ENCODE measurements around the gene ORC1.
"Not testable (repeated sequence)": the region's sequence is repeated elsewhere in the genome, so short reads cannot be mapped to it uniquely, and the experiment has no call there.

Gene ORC1

DNA sequence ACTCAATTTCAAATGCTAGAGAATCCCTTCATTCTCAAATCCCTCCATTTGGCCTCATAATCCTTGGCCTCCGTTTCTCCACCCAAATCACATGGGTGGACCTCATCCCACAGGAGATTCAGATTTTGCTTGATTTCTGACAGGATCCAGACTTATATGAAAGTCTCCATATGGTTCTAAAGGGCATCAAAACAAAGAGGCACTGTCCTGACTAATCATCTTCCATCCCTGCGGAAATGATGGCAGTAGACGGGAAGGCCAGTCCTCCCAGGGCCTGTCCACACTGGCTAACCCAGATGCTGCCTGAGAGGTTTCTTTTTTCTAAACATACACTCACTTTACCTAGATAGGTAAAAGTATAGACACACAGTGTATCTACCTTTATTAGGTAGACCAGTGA, 18.8 kb downstream of the ORC1 start:
- DNase-seq: no peak

DNA sequence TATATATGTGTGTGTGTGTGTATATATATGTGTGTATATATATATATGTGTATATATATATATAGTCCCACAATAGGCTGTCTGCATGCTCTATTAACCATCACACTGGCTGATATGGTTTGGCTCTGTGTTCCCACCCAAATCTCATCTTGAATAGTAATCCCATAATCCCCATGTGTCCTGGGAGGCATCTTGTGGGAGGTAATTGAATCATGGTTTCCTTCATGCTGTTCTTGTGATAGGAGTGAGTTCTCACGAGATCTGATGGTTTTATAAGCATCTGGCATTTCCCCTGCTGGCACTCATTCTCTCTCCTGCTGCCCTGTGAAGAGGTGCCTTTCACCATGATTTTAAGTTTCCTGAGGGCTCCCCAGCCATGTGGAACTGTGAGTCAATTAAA, 34.4 kb downstream of the ORC1 start:
- not testable (repeated sequence) for DNase-seq

DNA sequence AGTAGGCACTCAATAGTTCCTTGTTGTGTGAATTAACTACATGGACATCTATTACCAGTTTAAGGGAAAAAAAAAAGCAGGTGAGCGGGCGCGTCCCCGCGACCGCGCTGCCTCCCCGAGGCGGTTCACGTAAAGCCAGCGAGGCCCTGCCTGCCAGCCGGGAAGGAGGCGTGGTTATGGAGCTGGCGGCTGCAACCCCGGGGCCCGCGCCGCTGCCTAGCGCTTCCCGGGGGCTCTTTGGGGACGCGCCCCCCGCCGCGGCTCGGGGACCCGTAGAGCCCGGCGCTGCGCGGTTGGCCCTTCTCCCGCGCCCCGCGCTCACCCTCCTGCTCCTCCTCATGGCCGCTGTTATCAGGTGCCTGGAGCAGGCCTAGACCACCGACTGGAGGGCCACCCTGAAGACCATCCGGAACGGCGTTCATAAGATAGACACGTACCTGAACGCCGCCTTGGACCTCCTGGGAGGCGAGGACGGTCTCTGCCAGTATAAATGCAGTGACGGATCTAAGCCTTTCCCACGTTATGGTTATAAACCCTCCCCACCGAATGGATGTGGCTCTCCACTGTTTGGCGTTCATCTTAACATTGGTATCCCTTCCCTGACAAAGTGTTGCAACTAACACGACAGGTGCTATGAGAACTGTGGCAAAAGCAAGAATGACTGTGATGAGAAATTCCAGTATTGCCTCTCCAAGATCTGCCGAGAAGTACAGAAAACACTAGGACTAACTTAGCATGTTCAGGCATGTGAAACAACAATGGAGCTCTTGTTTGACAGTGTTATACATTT, 35.6 kb downstream of the ORC1 start:
- peak; percentile 71 for DNase-seq

DNA sequence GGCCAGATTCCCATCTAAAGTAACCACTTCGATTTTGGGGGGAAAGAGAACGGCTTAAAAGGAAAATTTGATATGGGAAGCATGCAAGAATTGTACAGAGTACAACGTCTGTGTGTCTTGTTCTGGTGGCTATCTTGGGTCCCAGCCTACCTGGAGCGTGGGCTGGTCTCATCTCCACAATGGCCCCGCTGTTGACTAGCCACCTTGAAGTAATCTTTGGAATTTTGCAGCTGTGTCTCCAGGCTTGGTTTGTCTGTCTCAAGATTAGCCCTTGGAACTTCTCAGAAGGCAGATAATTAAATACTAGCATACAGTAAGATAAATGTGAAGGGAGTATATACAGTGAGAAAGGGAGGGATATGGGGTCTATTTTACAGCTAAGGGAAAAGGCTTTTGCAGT, 37.0 kb downstream of the ORC1 start:
- DNase-seq: peak; percentile 16

DNA sequence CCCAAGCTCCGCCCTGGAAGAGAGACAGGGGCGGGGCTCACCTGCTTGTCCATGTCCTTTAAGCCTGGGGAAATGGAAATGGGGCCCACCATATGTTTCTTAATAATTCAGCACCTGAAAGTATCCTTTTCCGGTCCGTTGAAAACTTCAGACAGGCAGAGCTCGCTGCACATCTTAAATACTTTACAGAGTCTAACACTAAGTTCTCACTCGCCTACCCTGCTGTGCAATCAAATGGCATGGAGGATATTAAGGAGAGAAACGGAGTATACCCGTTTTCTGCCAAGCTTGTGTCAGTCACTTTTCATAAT, 37.8 kb downstream of the ORC1 start:
- no peak for DNase-seq

DNA sequence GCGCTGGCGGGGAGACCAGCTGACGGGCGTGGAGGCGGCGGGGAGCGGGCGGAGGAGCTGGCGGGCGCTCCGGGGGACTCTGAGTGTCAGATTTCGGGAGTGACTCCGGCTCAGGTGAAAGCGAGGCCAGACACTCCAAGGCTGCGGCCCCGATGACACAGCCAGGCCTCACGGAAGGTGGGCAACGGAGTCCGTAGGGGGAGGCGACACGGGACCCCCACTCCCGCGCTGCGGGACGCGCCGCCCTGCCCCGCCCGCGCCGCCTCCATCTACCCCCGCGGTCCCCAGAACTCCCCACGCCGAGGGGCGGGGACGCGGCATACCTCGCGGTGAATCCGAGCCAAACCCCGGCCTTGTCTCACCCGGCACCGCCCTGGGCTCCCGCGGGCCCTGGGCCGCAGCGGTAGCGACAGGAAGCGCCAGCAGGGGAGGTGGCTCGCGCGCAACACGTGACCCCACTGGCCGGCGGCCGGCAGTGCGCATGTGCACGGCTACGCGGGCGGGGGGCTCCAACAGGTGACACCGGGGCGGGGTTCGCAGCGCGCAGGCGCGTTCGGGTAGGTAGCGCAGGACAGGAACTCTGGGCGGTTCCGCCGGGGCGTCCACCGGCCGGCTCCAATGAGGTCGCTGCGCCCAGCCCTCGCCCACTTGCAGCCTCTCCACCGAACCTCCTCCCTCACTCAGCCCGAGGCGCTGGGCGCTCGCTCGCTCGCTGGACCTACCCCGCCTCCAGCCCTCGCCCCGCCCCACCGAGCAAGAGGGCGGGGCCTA, 38.3 kb downstream of the ORC1 start, which contains the start of gene CC2D1B:
TSS of gene CC2D1B (minus strand) at position 460 of the 771 bp plus-strand sequence. CDS start 1,585 bp downstream, outside the sequence.
- DNase-seq: peak; percentile 97

DNA sequence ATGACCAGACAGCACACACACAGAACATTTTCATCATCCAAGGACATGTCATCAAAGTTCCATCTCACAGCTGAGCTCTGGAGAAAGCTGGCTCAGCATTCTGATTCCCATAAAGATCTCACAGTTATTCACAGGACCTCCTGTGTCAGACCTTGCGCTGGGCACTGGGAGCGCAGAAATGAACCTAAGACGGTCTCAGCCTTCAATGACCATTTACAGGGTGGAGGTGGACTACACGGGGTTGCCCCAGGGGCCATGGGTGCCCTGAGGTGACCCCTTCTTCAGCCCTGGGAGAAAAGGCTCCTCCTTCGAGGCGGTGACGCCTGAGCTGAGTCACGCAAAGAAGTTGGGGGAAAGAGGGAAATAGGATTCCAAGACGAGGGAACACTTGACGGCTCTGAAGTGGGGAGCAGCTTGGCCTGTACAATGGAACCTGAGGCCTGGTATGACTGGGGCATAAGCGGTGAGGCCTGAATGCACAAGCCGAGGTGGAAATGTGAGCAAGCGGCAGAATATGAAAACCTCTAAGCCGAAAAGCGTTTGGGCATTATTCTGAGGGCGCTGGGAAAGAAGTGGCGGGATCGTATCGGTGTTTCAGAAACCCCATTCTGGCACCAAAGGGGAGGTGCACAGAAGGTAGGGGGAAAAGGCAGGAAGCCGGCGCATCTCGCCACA, 39.0 kb downstream of the ORC1 start:
- DNase-seq: peak; percentile 57

DNA sequence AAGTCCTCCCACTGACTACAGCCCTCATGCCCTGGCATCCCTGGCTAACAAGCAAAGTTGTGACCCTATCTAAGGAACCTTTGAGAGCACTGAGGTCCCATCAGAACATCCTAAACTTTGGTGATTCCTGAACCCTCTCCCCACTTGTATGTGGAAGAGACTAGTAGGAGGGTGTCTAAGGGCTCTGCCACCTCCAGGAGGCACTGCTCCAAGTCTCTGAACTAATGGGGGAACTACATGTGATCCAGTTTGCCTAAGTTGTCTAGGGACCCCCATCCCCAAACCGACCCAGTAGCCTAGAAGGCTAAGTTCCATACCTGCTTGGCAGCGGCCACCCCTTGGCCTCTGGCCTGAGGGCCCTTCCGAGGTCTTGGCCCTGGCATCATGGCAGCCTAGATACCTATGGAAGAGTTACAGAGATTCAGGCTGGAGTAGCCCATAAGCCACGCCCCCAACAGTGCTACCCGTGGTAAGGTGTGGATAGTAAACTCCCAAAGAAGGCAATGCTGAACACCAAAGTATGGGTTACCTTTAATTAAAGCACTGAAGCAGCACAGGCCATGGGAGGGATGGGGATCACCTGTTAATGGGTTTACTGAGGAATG, 39.9 kb downstream of the ORC1 start:
- peak; percentile 16 for DNase-seq

DNA sequence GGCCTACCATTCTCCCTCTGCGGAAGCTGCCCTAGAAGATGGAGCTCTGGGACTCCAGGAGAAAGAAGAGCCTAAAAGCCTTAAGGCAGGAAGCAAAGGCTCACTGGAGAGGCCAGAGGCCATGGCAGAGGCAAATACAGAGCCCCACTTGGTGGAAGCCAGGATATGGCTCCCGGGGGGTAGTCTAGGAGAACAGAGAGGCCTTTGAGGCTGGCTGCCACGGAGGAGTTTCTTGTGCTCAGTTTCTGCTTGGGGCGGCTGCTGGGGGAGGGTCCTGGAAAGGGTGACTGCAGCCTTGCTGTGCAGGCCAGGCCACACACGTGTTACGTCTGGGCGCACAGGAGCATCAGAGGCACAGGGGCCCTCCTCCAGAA, 43.6 kb downstream of the ORC1 start:
- no peak for DNase-seq

DNA sequence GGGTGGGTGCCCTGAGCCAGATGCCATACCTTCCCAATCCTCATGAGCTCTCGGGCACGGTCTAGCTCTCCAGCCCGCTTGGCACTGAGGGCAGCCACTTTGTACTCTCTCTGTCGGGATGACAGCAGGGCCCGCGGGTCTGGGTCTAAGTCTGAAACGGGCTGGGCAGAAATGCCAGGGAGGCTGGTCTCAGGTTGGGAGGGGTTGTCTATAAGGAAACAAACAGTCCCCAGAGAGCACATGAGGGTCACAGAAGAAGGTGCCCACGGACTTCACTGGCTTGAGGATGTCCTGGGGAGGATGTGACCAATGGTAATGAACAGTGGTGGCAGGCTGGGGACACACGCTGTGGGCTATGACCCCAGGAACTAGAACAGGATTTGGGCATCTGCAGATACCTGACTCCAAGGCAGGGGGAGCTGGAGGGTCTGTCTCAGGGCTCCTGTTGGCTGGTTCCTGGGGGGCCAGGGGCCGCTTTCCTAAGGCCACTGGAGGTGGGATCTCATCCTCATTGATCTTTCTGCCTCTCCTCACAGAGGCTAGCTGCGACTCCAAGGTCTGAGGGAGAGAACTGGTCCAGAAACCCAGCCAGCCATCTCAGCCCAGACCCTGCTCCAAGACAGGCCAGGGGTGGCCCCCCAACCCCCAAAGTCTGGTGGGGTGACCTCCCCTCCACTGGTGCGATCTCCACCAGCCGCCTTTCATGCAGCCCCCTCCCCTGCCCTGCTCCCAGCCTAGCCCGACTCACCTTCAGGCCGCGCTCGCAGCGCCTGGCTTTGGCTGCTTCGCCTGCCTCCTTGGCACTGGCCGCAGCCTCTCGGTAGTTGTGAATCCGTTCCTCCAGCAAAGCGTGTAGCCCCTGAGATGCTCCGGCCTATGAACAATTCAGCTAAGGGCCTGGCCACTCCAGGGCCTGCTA, 44.3 kb downstream of the ORC1 start:
- DNase-seq: no peak

DNA sequence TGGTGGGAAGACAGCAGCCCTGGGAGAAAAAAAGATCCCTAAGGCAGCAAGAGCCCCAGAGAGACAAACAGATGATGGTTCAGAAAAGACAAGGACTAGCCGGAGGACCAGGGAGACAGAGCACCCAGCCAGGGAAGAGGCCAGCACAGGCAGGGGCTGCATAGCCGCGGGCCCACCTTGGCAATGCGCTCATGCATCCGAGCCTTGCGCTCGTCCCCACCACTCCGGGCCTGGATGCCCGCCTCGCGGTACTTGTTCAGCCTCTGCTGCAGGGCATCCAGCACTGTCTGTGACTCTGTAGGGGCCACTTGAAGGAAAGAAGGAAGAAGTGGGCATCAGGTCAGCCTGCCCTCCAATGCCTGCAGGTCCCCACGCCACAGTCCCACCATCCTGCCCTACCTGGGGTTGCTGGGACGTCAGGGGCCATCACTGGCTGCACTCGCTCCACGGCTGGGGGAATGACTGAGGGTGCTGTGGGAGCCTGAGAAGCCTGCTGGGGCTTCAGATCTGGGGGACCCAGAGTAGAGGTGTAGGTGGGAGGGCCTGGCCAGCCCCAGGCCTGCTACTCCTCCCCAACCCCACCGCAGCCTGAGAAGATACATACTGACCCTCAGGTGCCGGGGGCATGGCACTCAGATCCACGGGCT, 45.2 kb downstream of the ORC1 start:
- no peak for DNase-seq

DNA sequence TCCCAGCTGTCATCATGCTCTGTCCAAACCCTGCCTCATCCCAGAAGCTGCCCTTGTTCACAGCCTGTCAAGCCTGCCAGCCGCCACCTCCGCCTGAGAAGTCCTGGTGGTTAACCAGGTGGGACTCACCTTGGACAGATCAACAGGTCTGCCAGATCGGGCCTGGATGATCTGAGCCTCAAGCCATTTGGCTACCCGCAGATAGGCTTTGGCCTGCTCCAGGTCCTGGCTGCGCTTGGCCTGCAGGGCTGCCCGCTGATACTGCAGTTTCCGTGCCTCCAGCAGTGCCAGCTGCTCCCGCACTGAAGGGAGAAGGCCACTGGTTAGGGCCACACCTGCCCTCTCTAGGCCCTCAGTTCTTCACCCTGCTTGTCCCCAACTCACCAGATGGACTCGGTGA, 46.8 kb downstream of the ORC1 start:
- no peak for DNase-seq

DNA sequence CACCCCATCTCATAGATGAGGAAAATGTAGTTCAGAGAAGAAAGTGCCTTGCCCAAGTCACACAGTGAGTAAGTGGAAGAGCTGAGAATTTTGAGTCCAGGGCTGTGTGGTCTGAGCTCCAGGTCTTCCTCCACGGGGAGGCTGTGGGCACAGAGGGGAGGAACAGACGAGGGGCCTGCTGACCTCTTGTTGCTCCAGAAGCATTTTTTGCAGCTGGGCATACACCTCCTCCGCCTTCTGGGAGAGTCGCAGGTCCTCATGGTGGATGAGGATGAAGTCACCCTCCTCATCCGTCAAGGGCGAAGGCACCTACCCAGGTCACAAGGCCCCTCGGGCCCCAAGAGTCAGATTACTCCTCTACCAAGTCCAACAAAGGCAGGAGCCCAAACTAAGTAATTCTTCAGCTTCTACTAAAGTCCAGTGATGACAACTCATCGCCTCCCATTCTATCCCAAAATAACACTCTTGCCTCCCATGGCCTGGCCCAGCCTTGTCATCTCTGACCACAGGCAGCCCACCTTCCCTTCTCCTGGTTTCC, 47.3 kb downstream of the ORC1 start:
- DNase-seq: no peak

DNA sequence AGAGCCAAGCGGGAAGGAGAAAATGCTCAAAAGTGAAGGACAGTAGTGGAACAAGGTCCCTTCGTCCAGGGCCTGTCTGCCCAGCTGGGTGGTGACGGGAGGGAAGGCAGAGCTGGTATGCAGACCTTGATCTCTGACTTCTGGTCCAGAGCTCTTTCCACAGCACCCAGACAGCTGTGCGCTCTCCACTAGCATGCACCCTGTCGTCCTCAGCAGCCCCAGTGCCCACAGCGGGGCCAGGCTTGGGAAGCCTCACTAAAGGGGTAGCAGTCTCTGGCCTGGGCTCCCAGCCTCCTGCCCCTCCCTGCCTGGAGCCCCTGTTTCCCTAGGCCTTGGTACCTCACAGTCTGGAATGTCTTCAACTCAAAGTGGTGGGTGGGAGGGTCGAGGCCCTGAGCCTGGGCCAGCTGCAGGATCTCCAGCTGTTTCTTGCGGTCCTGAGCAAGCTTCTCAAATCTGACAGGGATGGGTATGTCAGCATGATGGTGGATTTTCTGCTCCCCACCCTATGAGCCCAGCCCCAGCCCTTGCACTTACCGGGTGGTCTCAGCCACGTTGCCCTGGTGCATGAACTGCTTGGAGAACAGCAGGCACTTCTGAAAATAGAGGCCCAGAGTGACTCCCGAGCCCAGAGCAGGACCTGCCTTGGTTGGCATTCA, 48.2 kb downstream of the ORC1 start:
- no peak for DNase-seq

DNA sequence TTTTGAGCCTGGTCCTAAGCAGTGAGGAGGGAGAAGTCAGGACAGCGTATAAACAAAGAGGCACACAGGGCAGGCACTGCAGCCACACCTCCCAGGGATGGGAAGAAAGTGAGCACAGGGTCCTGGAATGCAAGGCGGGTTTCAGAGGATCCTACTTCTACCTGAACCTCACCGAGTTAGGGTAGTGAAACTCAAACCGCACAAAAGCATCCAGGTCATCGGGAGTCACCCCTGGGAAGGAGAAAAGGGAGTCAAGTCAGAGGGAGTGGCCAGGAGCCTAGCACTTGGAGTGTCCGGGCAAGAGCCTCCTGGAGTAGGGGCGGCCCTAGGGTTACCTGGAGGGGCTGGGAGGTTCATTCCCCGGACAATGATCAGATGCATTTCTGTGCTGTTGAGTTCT, 48.8 kb downstream of the ORC1 start:
- no peak for DNase-seq

DNA sequence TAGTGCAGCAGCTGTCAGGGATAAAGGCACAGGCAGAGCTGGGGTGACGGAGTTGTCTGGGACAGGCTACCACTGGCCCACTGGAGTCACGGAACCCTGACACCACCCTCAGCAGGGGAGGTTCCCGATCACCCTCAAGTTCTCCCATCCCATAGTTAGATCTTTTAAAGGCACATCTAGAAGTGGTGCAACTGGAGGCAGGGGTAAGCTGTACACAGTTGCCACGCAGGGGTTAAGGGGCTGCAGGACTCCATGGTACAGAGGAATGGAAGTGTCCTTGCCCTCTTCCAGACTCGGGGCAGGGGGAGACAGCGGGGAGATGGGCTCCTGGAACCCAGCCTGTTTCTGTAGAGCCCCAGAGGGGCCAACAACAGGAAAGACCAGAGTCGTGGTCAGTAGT, 51.5 kb downstream of the ORC1 start:
- no peak for DNase-seq

DNA sequence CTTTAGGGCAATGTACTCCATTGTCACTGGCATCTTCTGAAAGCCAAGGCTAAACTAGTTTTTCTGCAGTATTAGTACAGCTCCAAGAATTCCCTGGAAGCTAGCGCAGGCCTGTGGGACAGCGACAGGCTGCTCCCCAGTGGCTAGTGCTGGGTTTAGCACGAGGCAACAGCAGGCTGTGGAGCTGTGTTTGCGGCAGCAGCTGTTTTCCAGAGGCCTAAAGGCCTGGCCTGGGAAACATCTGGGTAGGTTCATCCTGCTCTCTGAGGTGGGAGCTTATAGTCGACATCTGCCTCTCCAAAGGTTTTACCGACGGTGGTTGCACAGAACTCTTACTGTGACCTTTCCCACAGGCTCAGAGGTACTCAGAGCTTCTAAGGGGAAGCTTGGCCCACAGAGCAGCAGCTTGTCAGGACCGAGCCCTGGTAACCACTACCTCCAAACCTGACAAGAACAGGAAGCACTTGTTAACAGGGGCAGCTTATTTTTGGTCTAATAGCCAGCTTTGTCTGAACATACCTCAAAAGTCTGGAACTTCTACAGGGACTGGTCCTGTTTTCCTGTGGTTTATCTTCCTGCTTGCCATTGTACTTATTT, 55.4 kb downstream of the ORC1 start:
- no peak for DNase-seq

DNA sequence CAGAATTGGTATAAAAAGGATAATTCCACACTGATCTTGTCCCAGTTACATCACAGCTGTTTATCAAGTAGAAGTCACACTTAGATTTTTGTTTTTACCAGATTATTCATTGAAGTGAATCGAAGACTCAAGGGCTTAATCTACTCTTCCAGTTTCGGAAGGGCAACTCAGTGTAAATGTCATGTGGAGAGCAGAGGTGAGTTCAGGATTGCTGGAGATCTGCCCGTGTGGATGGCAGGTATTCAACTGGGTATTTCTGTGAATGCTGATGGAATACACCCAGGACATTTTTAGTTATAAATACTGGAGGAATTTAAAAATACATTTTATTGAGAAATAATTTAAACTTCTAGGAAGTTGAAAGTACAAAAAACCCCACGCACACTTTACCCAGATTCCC, 57.6 kb downstream of the ORC1 start:
- no peak for DNase-seq

DNA sequence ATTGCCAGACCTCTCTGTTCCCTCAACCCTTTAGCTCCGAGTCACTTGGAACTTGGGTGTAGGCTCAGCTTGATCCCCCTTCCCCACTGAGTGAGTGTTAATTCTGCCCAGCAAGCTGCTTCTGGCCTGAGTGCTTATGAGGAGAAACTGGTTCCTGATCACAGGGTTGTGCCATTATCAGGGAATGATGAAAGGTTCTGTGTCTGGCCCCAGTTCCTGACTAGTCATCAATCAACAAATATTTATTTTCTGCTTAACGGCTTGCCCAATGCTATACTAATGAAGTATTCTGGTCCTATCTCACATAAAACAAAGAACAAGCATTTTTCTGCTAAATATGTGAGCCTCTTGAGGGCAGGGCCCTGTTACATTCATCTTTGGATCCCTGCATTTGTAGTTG, 59.0 kb downstream of the ORC1 start:
- no peak for DNase-seq

DNA sequence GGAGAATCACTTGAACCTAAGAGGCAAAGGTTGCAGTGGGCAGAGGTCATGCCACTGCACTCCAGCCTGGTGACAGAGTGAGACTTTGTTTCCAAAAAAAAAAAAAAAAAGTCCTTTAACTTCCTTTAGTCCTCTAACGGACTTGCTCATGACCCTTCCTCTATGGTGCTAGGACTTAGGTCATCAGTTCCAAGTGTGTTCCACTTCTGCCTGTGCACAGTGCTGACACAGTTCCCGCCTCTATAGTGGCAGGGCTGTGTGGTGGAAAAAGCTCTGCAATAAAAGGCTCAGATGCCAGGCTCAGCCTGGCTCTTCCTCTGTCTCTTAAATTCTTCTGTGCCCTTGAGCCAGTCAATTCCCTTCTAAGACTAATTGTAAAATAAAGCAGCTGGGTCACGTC, 60.2 kb downstream of the ORC1 start:
- no peak for DNase-seq

Measured in hematopoietic multipotent progenitor cell treated with erythropoietin and hydrocortisone succinate and interleukin-3 and kit ligand, for 8 days (in vitro differentiated cells).